HG02642 (cell line): Measurements from ENCODE around the gene ADGRF3.
"Not testable (repeated sequence)": the region's sequence is repeated elsewhere in the genome, so short reads cannot be mapped to it uniquely, and the experiment has no call there.

Experiments used
- ATAC-seq: cut with Tn5 transposase; IDR thresholded peaks from one replicate; pipeline ENCODE4 v1.9.1; 2021; ENCODE audit warnings: mild to moderate bottlenecking; ENCODE audit not compliant: unreplicated experiment, poor library complexity

Gene ADGRF3

DNA sequence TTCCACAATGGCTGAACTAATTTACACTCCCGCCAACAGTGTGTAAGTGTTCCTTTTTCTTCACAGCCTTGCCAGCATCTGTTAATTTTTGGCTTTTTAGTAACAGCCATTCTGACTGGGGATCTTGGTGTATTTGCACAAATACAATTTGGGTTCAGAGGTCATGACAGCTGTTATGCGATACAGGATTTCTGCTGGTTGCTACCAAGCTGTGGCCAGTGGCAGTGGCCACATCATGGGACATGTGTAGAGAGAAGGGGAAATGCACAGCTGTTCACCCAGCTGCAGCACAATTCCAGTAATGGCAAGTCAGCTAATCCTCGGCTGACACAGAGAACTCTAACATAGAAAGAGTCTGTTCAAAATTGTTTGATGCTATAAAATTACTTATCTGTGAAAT, 21.7 kb downstream of the ADGRF3 start:
- ATAC-seq, result no peak

DNA sequence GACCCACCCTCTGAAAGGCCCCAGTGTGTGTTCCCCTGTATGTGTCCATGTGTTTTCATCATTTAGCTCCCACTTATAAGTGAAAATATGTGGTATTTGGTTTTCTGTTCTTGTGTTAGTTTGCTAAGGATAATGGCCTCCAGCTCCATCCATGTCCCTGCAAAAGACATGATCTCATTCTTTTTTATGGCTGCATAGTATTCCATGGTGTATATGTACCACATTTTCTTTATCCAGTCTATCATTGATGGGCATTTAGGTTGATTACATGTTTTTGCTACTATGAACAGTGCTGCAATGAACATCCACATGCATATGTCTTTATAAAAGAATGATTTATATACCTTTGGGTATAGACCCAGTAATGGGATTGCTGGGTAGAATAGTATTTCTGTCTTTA, 22.1 kb downstream of the ADGRF3 start:
- not testable (repeated sequence) for ATAC-seq

DNA sequence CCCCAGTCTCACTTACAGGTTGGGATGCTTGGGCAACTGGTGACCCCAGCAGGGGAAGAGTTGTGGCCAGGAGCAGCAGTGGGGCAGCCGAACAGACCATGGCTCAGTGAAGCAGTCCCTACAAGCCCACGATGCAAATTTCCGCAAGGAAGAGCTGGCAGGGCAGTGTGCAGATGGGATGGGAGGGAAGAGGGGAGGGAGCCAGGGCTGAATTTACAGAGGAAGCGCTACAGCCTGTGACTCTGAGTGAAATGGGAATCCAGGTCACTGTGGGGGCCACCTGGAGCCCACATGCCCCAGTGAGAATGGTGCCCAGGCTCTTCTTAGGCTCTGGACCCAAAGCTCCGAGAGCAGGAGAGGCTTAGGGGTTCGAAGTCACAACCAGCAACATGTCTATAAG, 27.6 kb downstream of the ADGRF3 start:
- ATAC-seq, result no peak

DNA sequence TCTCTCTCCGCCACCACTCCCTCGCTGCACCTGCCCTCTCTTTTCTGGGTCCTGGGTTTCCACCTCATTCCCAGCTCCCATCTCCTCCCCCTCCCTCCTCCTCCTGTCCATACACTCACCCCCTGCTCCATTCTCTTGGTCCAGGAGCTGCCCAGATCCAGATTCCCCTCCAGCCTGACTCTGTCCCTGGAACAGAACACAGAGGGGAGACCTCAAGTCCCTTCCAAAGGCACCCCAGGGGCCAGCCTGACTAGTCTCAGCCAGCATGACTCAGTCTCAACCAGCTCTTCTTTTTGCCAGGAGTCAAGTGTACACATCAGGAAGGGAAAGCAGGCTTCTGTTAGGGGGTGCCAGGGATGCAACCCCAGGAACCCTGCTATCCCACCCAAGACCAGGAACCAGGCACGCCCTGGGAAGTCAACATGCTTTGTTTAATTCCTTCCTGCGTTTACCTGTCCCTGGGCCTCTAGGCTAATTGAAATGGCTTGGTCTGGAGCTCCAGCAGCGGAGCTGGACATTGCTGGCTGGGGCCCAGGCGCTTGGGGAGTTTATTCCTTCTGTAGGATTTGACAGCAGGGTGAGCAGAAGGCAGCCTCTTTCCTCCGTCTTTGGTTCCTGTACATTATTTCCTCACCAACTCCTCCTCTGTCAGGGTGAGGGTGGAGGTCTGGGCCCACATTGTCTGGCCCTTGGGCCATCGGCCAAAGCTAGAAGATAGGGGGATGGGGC, 29.0 kb downstream of the ADGRF3 start:
- no peak for ATAC-seq

DNA sequence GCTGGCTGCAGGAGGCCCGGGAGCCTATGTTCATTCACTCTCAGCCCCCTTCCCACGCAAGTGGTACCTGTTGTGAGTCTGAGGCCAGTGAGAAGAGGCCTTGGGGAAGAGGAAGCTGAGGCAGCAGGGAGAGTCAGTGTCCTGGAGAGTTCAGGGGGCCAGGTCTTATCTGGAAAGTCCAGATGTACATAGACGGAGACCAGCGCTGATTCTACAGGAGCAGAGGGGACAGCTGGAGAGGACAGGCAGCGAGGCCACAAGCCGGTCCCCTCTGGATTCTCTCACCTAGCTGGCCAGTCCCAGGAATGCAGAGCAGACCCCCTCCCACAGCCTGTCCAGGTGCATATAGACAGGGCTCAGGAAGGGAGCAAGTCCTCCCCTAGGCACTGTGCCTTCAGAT, 29.7 kb downstream of the ADGRF3 start:
- ATAC-seq, result no peak

DNA sequence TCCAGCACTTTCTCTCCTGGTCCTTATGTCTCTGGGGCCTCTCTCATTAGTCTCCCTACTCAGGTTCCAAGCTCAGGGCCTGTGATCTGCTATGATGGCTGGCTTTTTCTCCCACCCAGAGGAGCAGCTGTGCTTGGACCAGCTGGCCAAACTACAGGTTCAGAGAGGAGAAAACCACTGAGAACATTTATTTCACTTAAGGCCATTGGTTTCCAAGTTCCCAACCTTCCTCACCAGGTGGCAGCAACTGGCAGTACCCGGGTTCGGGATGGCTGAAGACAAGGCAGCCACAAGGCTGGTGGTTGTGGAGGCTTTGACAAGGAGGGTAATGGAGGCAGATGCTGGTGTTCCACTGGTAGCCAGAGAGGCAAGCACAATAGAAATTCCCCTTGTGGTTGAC, 30.5 kb downstream of the ADGRF3 start:
- ATAC-seq, result no peak

DNA sequence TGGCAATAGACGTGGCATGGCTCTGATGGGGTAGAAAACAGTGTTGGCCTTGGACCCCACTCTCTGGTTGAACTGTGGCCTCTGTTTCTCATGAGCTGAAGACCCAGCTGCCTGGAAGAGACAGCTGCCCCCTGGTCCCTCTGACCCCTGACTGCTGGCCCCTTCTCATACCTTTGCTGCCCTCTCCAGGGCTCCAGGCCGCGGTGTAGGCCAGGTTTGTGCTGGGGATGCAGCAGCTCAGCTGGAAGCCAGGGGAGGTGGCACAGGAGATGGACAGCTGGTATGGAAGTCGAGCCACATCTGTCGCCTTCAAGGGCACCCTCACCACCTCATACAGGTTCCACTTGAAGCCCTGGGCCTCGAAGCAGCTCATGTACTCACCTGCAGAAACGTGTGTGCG, 32.3 kb downstream of the ADGRF3 start:
- ATAC-seq, result no peak

DNA sequence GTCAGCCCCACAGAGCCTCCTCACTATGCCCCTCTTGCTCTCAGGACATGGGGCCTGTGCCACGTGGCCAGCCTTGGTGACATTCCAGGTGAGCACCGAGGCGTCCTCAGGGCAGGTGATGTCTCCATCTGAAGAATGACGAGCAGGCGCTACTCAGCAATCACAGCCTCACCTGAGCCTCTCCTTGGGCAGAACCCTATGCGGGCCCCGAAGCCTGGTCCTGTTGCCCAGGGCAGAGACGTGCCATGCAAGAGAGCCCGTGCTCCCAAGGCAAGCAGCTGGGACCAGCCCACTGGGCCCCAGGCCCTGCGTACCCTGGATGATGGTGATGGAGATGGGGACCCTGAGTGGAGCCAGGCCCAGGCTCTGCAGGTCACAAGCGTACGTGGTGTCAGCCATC, 33.1 kb downstream of the ADGRF3 start:
- no peak for ATAC-seq

DNA sequence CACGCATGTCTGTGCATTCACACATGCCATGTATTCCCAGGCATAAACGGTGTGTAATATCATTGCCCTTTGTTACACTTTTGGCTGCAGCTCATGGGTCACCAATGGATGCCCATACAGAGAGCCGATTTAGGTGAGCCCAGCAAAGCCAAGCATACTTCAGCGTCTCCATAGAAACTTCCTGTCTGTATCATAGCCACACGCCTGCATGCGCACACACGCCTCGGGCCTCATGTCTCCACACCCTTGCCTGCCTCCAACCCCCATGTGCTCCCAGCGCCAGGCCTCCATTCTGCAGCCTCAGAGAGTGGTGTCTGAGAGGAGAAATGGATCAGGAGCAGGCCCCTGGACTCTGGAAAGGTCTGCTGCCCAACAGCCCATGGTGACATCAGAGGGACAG, 34.1 kb downstream of the ADGRF3 start:
- ATAC-seq, result no peak

DNA sequence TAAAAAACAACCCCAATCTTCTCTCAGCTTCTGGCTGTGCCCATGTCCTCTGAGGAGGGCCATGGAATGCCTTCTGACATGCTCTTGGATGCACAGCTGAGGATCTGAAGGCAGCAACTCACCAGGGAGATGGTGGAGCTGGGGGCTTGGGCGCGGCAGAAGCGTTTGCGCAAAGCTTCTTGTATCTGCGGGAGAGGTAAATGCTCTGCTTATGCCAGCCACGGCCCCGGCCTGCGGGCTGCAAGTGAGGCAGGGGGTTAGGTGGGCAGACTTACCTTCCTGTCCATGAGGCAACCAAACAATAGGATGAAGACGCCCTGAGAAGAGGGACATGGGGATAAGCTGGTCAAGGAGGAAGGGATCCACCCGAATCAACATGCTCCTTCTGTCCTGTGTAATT, 36.7 kb downstream of the ADGRF3 start:
- no peak for ATAC-seq

DNA sequence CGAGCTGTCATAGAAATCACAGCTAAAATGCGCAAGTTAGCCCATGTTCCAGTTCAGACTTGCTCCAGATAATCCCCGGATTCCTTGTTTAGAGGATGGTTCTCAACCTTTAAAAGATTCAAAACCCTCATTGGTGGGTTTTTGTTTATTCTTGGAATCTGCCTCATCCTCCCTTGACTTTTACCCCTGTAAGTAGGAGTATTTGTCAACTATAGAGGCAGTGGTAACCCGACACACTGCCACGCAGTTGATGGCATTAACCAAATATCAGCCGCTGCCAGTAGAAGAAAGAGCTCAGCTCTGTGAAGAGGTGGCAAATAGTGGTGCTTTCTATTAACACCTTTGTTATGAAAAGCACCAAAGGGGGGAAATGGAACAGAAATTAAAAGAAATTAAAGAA, 41.0 kb downstream of the ADGRF3 start:
- no peak for ATAC-seq

DNA sequence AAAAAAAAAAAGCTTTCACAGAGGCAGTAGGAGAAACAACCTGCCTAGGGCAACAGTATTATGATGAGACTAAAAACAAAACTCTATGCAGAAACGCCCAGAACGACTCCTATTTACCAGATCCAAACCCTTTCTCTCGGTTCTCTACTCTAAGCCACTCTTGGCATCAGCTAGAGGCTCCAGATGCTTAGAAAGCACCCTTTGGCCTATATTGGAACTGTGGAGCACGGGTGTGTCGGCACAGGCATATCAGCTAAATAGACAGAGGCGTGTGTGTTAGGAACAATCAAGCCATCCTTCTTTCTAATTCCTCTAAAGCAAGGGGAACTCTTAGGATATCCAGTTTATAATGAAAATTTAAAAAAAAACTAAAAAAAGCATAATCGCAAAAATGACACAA, 41.5 kb downstream of the ADGRF3 start:
- not testable (repeated sequence) for ATAC-seq

DNA sequence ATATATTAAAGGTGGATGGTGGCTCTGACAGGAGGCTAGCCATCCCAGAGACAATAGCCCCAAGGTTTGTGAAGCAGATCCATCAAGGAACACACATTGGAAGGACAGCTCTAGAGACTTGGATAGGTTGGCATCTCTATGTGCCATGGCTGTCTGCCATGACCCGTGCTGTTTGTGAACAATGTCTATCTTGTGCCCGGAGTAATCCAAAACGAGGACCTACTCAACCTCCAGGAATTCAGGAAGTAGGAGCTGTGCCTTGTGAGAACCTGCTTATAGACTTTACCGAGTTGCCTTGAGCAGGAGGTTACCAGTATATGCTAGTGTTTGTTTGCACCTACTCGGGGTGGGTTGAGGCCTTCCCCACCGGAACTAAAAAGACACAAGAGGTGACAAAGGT, 43.7 kb downstream of the ADGRF3 start:
- ATAC-seq, result no peak

DNA sequence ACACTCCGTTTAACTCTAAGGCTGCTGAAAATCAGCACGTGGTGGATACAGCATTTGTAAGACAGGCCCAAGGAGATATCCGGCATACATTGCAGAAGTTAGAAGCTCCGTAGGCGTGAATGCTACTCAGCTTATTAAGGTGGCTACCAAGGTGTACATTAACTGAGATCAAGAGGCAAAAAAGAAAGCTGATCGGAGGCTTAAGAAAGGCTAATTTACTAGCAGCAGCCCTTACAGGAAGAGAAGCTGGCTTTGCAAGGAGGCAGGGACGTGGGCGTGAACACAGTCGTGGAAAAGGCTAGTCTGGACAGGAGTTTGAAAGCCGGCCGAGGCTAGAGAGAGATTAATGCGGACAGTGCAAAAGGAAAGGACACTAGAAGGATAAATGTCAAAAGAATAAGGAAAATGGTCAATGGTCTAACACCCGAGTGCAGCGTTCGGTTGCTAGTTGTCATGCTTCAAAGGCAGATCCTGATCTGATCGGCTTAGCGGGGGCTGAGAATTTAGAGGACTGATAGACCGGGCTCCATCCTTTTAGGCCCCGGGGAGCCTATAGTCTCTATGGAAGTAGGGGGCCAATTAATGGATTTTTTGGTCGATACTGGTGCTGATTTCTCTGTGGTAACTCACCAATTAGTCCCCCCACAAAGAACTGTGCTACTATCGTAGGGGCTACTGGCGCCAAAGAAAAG, 46.2 kb downstream of the ADGRF3 start:
- no peak for ATAC-seq

DNA sequence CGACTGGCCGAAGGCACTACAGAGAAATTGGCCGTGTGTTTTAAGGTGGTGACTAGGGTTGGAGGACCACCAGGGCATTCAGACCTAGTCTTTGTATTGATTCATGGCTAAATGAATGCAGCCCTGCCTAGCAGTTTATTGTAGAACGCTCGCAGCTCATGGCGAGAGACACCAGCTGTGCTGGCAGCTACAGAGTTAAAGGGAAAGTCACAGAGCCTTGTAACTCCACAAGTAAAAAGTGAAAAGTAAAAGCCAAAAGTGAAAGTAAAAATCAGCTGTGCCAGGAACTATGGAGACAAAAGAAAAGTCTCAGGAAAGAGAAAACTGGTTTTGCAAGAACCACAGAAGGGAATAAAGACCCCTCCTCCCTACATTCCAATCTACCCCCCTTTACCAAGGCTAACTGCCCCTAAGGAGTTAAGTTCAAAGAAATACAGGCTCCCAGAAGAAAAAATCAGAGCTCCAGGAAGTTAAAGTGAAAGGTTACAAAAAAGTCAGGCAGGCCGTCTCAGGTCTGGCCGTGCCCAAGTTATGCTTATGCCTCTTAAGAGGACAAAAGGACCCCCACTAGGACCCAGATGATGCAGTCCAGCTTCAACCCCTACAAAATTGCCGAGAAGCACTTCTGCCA, 47.0 kb downstream of the ADGRF3 start:
- ATAC-seq, result no peak

DNA sequence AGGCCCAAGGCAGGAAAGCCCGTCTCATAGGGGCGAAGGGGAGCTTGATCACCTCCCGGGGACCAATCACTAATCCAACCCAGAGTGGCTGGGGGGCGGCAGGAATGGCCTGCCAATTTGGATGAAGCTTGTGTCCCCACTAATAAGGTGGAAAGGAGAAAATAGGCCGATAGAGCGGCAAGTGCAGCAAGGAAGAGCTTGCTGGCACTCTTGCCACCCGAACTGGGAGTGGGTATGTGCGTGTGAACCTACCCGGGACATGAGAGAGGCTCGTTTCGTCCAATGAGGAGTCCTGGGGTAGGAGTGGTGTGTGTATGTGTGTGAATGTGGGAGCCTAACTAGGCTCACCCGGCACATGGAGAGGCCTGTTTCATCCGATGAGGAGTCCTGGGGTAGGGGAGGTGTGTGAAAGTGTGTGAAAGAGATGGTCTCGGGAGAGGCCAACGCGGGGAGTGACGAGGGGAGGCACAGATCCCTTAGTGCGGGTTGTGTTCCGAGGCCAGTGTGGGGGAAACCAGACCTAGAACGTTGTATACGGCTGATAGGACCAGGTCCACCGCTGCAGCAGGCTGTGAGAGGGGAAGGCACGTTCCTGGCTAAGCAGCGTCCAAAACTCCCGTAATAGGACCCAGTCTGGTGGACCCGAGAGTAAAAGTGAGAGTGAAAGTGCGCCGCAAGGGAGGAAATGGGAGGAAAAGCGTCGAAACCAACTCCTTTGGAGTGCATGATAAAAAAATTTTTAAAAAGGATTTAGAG, 47.8 kb downstream of the ADGRF3 start:
- ATAC-seq, result no peak

DNA sequence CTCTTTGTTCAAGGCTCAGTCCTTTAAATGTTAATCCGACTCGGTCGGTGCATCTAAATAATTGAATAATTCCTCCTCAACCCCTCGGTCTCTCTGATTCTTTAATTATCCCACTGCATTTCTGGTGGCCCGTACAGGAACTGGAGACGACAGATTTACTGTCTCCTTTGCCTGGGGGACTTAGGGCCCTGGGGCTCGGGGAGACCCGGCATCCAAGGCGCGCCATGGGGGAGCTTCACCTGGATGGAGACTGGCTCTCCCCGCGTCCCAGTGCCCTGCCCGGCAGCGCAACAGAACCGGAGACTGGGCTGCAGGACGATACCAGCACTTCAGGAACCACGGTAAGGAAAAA, 48.3 kb downstream of the ADGRF3 start:
- ATAC-seq, result no peak

DNA sequence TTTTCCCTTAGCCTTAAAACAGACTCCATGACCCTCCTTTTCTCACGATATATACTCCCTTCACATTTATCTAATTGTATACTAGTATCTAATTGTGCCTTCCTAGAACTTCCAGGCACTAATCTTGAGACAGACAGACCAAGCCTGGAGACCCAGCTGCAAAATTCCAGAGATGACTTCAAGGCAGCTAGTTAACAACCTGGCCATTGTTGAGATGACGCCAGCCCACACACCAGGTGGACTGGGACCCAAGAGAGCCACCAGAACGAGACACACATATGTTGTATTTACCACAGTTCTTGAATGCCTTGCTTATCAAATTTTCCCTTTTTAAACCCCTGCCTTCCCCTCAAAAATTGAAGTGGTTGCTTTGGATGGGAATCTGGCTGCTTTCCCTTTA, 49.5 kb downstream of the ADGRF3 start:
- no peak for ATAC-seq

DNA sequence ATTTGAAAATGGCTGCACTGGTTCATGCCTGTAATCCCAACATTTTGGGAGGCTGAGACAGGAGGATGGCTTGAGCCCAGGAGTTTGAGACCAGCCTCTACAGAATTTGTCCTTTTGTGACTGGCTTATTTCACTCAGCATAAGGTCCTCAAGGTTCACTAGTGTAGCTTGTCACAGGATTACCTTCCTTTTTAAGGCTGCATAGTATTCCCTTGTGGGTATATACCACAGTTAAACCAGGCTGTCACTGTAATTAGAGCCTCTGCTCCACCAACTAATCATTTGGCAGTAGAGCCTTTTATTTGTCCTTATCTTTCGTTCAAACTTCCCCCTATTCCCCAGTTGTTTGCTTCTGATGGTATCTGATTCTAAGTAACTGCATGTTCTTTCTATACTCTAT, 51.1 kb downstream of the ADGRF3 start:
- ATAC-seq, result no peak

DNA sequence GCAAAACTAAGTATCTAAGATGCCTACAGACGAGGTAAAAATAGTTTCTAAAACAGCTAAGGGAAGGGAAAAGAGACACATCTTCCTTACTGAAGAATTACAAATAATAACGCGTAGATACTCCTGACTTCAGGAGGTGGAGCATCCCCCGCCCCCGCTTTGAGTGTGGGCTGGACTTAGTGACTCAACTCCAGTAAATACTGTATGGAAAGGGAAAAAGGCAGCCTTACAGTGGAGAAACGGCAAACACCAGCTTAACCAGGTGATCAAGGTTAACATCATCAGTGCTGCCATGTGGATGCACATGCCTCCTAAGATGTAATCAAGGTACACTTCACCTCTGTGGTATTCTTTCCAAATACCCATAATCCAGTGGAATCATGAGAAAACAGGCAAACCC, 53.9 kb downstream of the ADGRF3 start:
- no peak for ATAC-seq

DNA sequence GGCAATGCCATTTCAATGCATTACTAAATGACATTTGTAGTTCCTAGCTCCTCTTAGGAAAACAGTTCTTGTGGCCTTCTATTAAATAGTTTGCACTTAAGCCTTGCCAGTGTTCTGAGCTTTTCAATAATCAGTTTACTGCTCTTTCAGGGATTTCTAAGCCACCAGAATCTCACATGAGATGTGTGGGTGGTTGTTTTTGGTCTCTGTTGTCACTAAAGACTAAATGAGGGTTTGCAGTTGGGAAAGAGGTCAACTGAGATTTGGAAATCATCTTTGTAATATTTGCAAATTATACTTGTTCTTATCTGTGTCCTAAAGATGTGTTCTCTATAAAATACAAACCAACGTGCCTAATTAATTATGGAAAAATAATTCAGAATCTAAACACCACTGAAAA, 56.6 kb downstream of the ADGRF3 start:
- no peak for ATAC-seq
